ENCODE results near the gene HEXIM1. TPM values are rescaled to one million over a fixed set of nuclear protein-coding genes. Genes with fewer than 3 reads are reported as not detected.

The HEXIM1 gene
- total RNA-seq, 1 donor from 2014 or later = 10.2 TPM

- H3K4me3 ChIP-seq = peak overlapping the region; percentile 84
- peaks cover 4% of the 10 kb centered on the region for H3K9me3 Mint-ChIP-seq
- H3K79me2 ChIP-seq (ENCODE audit: low read depth) = no peaks in the 10 kb centered on the region
- no peaks in the 10 kb centered on the region for H3K9me3 ChIP-seq (ENCODE audit: low read depth)
- no peak overlapping the region for H3K27ac ChIP-seq
- H3K4me1 Mint-ChIP-seq = peaks cover 21% of the 10 kb centered on the region
- peak overlapping the region; percentile 86 for H3K4me2 ChIP-seq
- no peak for DNase-seq (ENCODE audit: low spot score)
- no peaks in the 10 kb centered on the region for H3K36me3 ChIP-seq
- H3K9ac ChIP-seq = no peak overlapping the region
- H3K27me3 ChIP-seq = no peaks in the 10 kb centered on the region
- peaks cover 30% of the 10 kb centered on the region for H3F3A ChIP-seq (ENCODE audit: low read depth)
- peak overlapping the region; percentile 78 for H3K4me3 Mint-ChIP-seq
- H3K36me3 Mint-ChIP-seq = peaks cover 2% of the 10 kb centered on the region
- peaks cover 5% of the 10 kb centered on the region for H4K20me1 ChIP-seq (ENCODE audit: low read depth)
- H3K27ac Mint-ChIP-seq = no peak overlapping the region
- no peak overlapping the region for H2AFZ ChIP-seq (replicated peaks)
- H3K4me1 ChIP-seq = peaks cover 14% of the 10 kb centered on the region
- TF ChIP-seq CTCF (IDR thresholded peaks at IDR 0.05) = no peak
- no peak for TF ChIP-seq EZH2 (IDR thresholded peaks at IDR 0.05)
- TF ChIP-seq EZH2phosphoT487 (IDR thresholded peaks at IDR 0.05) = no peak
- H3K27me3 Mint-ChIP-seq (ENCODE audit: insufficient read depth, low read depth) = peaks cover 13% of the 10 kb centered on the region
Observed at GRCh38 chr17:45130681-45131615, 17.3 kb upstream of the HEXIM1 start.

- no peaks in the 10 kb centered on the region for H3K9me3 ChIP-seq (ENCODE audit: low read depth)
- H3K79me2 ChIP-seq (ENCODE audit: low read depth) = no peaks in the 10 kb centered on the region
- peaks cover 28% of the 10 kb centered on the region for H3F3A ChIP-seq (ENCODE audit: low read depth)
- peaks cover 5% of the 10 kb centered on the region for H4K20me1 ChIP-seq (ENCODE audit: low read depth)
- H3K4me2 ChIP-seq = peak overlapping the region; percentile 86
- H3K27me3 Mint-ChIP-seq (ENCODE audit: insufficient read depth, low read depth) = peaks cover 13% of the 10 kb centered on the region
- peak overlapping the region; percentile 78 for H2AFZ ChIP-seq (replicated peaks)
- H3K9ac ChIP-seq = no peak overlapping the region
- peak; percentile 82 for DNase-seq (ENCODE audit: low spot score)
- peak overlapping the region; percentile 84 for H3K4me3 ChIP-seq
- no peak overlapping the region for H3K27ac Mint-ChIP-seq
- H3K27ac ChIP-seq = no peak overlapping the region
- TF ChIP-seq EZH2 (IDR thresholded peaks at IDR 0.05) (no peak), CTCF (IDR thresholded peaks at IDR 0.05) (peak; percentile 91), EZH2phosphoT487 (IDR thresholded peaks at IDR 0.05) (no peak)
- H3K36me3 ChIP-seq = no peaks in the 10 kb centered on the region
- H3K4me1 ChIP-seq = peaks cover 14% of the 10 kb centered on the region
- peak overlapping the region; percentile 78 for H3K4me3 Mint-ChIP-seq
- peaks cover 2% of the 10 kb centered on the region for H3K36me3 Mint-ChIP-seq
- H3K27me3 ChIP-seq = no peaks in the 10 kb centered on the region
- H3K9me3 Mint-ChIP-seq = peaks cover 4% of the 10 kb centered on the region
- peaks cover 24% of the 10 kb centered on the region for H3K4me1 Mint-ChIP-seq
Observed at GRCh38 chr17:45131616-45132319, 16.5 kb upstream of the HEXIM1 start.

- H3K9ac ChIP-seq = no peak within 1 kb of the TSS
- Mint-ChIP-seq H3K27ac (no peak within 1 kb of the TSS), H3K9me3 (peaks cover 4% of the 10 kb centered on the region), H3K27me3 (ENCODE audit: insufficient read depth, low read depth) (peaks cover 13% of the 10 kb centered on the region), H3K4me1 (peaks cover 24% of the 10 kb centered on the region), H3K36me3 (peaks cover 2% of the 10 kb centered on the region), H3K4me3 (peak within 1 kb of the TSS; percentile 85)
- H3K79me2 ChIP-seq (ENCODE audit: low read depth) = no peaks in the 10 kb centered on the region
- H2AFZ ChIP-seq (replicated peaks) = peak within 1 kb of the TSS; percentile 78
- H3K27me3 ChIP-seq = no peaks in the 10 kb centered on the region
- H3K27ac ChIP-seq = no peak within 1 kb of the TSS
- peaks cover 11% of the 10 kb centered on the region for H3K4me1 ChIP-seq
- TF ChIP-seq EZH2 (IDR thresholded peaks at IDR 0.05) = no peak
- peaks cover 25% of the 10 kb centered on the region for H3F3A ChIP-seq (ENCODE audit: low read depth)
- H4K20me1 ChIP-seq (ENCODE audit: low read depth) = peaks cover 5% of the 10 kb centered on the region
- H3K9me3 ChIP-seq (ENCODE audit: low read depth) = no peaks in the 10 kb centered on the region
- DNase-seq (ENCODE audit: low spot score) = peak; percentile 92
- H3K4me3 ChIP-seq = peak within 1 kb of the TSS; percentile 84
- no peaks in the 10 kb centered on the region for H3K36me3 ChIP-seq
- peak within 1 kb of the TSS; percentile 86 for H3K4me2 ChIP-seq
Observed at GRCh38 chr17:45132320-45132571, 16.0 kb upstream of the HEXIM1 start, which contains the start of gene PLCD3. Gene PLCD3 (minus strand): TSS chr17:45132515. CDS start chr17:45132410, 105 bp downstream.
